DND-41 (cell line): Measurements from ENCODE around the gene PSRC1.

Experiments used
- EZH2 ChIP-seq: IDR thresholded peaks from 3 replicates; pipeline ENCODE4 v1.6.1; 2012; ENCODE audit warnings: borderline replicate concordance, low read depth, mild to moderate bottlenecking, moderate library complexity, low read length, inconsistent platforms; ENCODE audit not compliant: severe bottlenecking
- TF ChIP-seq, protein P1 (sequence below): IDR thresholded peaks from 2 replicates; pipeline ENCODE4 v1.5.1; 2012; ENCODE audit warnings: borderline replicate concordance, low read length, moderate library complexity, mild to moderate bottlenecking; ENCODE audit not compliant: poor library complexity, severe bottlenecking; ENCODE audit errors: extremely low read depth

DNA sequence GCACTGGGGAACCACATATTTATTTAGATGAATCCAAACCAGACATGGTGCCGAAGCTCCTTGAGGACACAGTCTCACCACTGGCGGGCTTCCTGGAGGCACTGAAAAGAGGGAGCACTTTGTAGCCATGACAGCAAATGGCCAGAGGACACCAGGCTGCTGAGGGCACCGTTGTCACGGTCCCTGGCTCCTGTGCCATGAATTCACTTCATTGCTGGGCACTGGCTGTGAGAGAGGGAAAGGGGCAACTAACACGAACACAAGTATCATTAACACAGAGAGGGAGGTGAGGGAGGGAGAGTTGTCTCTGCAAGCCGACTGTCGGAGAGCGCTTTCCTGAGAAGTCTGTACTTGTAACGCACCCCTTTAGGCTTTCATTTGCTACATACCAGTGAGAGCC, 9.4 kb upstream of the PSRC1 start:
- TF ChIP-seq, protein P1, sequence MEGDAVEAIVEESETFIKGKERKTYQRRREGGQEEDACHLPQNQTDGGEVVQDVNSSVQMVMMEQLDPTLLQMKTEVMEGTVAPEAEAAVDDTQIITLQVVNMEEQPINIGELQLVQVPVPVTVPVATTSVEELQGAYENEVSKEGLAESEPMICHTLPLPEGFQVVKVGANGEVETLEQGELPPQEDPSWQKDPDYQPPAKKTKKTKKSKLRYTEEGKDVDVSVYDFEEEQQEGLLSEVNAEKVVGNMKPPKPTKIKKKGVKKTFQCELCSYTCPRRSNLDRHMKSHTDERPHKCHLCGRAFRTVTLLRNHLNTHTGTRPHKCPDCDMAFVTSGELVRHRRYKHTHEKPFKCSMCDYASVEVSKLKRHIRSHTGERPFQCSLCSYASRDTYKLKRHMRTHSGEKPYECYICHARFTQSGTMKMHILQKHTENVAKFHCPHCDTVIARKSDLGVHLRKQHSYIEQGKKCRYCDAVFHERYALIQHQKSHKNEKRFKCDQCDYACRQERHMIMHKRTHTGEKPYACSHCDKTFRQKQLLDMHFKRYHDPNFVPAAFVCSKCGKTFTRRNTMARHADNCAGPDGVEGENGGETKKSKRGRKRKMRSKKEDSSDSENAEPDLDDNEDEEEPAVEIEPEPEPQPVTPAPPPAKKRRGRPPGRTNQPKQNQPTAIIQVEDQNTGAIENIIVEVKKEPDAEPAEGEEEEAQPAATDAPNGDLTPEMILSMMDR: no peak
- TF ChIP-seq EZH2: no peak
